BJ (cell line): ENCODE data around the gene DMRTC1. TPM values are rescaled to one million over a fixed set of nuclear protein-coding genes. Genes with fewer than 3 reads are reported as not detected.
"Not testable (repeated sequence)": the region's sequence is repeated elsewhere in the genome, so short reads cannot be mapped to it uniquely, and the experiment has no call there.

Experiments
- CTCF ChIA-PET: fragments of 350-600 bp; formaldehyde crosslinking; extraction: SDS; loops from one replicate; lab custom pipeline; 2021; ENCODE audit warnings: antibody characterized with exemption, inconsistent platforms; lab: Yijun Ruan, JAX
- POLR2A ChIA-PET: fragments of 300-600 bp; sonication (Branson Sonifier 250); formaldehyde crosslinking; extraction: SDS; loops from one replicate; lab custom pipeline; 2021; ENCODE audit warnings: antibody characterized with exemption; lab: Charles Lee
- DNase-seq: peaks from one replicate; pipeline ENCODE4 v3.0.0-alpha.2; 2011; ENCODE audit warnings: low read depth
- H3K27me3 ChIP-seq: 2 replicates; pipeline ENCODE4 v1.6.0; 2011; ENCODE audit warnings: low read length; ENCODE audit not compliant: control insufficient read depth, insufficient read depth
- H3K36me3 ChIP-seq: 2 replicates; pipeline ENCODE4 v1.5.1; 2011; ENCODE audit warnings: low read length; ENCODE audit not compliant: control insufficient read depth, insufficient read depth
- H3K4me3 ChIP-seq: 2 replicates; pipeline ENCODE4 v1.5.1; 2011; ENCODE audit warnings: low read depth, mild to moderate bottlenecking, control low read depth, low read length
- polyA plus RNA-seq: library from polyadenylated mRNA; depleted of rRNA; stranded (reverse); fragments of >200 nt; gene quantifications from 2 replicates; pipeline ENCODE4 v1.2.3, GENCODE V29; 2011; rRNA removed

Gene DMRTC1
- polyA plus RNA-seq, 1 experiment, result not detected

- H3K27me3 ChIP-seq, DNase-seq, POLR2A ChIA-PET, H3K4me3 ChIP-seq, CTCF ChIA-PET, H3K36me3 ChIP-seq: not testable (repeated sequence)
Observed at GRCh38 chrX:72889740-72890139, 53.9 kb downstream of the DMRTC1 start.

DNA sequence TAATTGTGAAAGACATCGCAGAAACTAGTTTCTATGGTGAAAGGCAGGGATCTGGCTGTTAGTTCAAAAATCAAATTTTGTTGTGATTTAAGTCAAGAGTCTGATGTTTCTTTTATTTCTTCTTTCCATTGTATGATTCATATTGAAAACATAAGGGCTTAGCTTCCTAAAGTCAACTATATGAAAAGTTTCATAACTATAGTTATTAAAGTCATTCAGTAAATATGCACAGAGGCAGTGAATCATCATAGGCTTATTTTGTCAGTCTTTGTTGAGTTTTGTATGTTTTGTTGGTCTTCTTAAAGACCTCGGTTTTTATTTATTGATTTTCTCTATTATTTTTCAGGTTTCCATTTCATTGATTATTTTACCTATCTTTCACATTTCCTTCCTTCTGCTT is 60.7 kb downstream of the DMRTC1 start:
- H3K36me3 ChIP-seq, CTCF ChIA-PET, DNase-seq, H3K27me3 ChIP-seq, H3K4me3 ChIP-seq, POLR2A ChIA-PET: not testable (repeated sequence)

DNA sequence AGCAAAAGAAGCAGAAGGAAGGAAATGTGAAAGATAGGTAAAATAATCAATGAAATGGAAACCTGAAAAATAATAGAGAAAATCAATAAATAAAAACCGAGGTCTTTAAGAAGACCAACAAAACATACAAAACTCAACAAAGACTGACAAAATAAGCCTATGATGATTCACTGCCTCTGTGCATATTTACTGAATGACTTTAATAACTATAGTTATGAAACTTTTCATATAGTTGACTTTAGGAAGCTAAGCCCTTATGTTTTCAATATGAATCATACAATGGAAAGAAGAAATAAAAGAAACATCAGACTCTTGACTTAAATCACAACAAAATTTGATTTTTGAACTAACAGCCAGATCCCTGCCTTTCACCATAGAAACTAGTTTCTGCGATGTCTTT is 106.1 kb downstream of the DMRTC1 start:
- POLR2A ChIA-PET, CTCF ChIA-PET, H3K27me3 ChIP-seq, H3K36me3 ChIP-seq, H3K4me3 ChIP-seq, DNase-seq: not testable (repeated sequence)

DNA sequence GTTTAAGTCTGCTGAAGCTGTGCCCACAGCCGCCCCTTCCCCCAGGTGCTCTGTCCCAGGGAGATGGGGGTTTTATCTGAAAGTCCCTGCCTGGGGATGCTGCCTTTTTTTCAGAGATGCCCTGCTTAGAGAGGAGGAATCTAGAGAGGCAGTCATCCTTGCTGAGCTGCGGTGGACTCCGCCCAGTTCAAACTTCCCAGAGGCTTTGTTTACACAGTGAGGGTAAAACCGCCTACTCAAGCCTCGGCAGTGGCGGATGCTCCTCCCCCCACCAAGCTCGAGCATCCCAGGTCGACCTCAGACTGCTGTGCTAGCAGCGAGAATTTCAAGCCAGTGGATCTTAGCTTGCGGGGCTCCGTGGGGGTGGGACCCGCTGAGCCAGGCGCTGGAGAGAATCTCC is 112.9 kb downstream of the DMRTC1 start:
- H3K27me3 ChIP-seq, H3K36me3 ChIP-seq, DNase-seq, POLR2A ChIA-PET, H3K4me3 ChIP-seq, CTCF ChIA-PET: not testable (repeated sequence)

Other genes with a start within 250 kb of the DMRTC1 start
- 1.5 and 2.2 TPM in 2 replicates for gene PHKA1, start 229.5 kb downstream of the DMRTC1 start, polyA plus RNA-seq
- gene DMRTC1B, start 166.9 kb downstream of the DMRTC1 start, polyA plus RNA-seq, result not detected in 2 replicates
- not detected in 2 replicates for gene FAM236B, start 161.2 kb downstream of the DMRTC1 start, polyA plus RNA-seq
- not detected in 2 replicates for gene FAM236D, start 135.6 kb downstream of the DMRTC1 start, polyA plus RNA-seq
- not detected in 2 replicates for gene FAM236C, start 31.2 kb downstream of the DMRTC1 start, polyA plus RNA-seq
- gene FAM236A, start 5.6 kb downstream of the DMRTC1 start, polyA plus RNA-seq, result not detected in 2 replicates
- not detected in 2 replicates for gene PABPC1L2B, start 59.1 kb upstream of the DMRTC1 start, polyA plus RNA-seq
- gene PABPC1L2A, start 135.7 kb upstream of the DMRTC1 start, polyA plus RNA-seq, result not detected in 2 replicates